Upper lobe of right lung (tissue), 1 donor: ENCODE data around the gene PWWP2B. TPM values are rescaled to one million over a fixed set of nuclear protein-coding genes. Genes with fewer than 3 reads are reported as not detected.
A peak's percentile ranks its signal among the peaks of the same experiment; 100 is the strongest.

Experiments used
- ATAC-seq: fragments of 200-7000 bp; cut with Tn5 transposase; one replicate; pipeline ENCODE4 v1.9.1; 2020; ENCODE audit warnings: mild to moderate bottlenecking, moderate library complexity
- DNase-seq: peaks from one replicate; pipeline ENCODE4 v3.0.0-alpha.2; 2020
- H3K27ac ChIP-seq: fragments of 200-600 bp; one replicate; pipeline ENCODE4 v1.8.0; 2022
- H3K27me3 ChIP-seq: fragments of 200-600 bp; one replicate; pipeline ENCODE4 v1.8.0; 2022; ENCODE audit warnings: mild to moderate bottlenecking
- H3K36me3 ChIP-seq: fragments of 200-600 bp; one replicate; pipeline ENCODE4 v1.8.0; 2022
- H3K4me1 ChIP-seq: fragments of 200-600 bp; one replicate; pipeline ENCODE4 v1.8.0; 2022
- H3K4me3 ChIP-seq: fragments of 200-600 bp; one replicate; pipeline ENCODE4 v1.8.0; 2022; ENCODE audit warnings: mild to moderate bottlenecking
- H3K9me3 ChIP-seq: fragments of 200-600 bp; one replicate; pipeline ENCODE4 v1.8.0; 2022
- intact Hi-C: fragments of 100-400 bp; cut with DNase I; formaldehyde crosslinking; loops from one replicate; pipeline ENCODE4 v1.11.0; 2022
- total RNA-seq: library from RNA; stranded (reverse); fragmentation: NEBNext Ultra II Directional; extraction: Animal tissue kit (Norgen Biotek cat#: 25700); gene quantifications from one replicate; pipeline ENCODE4 v1.2.1, GENCODE V29; 2021
- TF ChIP-seq, protein P1 (sequence below): fragments of 200-600 bp; IDR thresholded peaks from one replicate; pipeline ENCODE4 v1.8.0; 2022; ENCODE audit warnings: antibody characterized with exemption
- donor health status: DM: no; HTN: yes; CAD: no; lungs with severe emphysema.

Gene PWWP2B
- total RNA-seq, 1 donor from 2014 or later, result 26.0 TPM

DNA sequence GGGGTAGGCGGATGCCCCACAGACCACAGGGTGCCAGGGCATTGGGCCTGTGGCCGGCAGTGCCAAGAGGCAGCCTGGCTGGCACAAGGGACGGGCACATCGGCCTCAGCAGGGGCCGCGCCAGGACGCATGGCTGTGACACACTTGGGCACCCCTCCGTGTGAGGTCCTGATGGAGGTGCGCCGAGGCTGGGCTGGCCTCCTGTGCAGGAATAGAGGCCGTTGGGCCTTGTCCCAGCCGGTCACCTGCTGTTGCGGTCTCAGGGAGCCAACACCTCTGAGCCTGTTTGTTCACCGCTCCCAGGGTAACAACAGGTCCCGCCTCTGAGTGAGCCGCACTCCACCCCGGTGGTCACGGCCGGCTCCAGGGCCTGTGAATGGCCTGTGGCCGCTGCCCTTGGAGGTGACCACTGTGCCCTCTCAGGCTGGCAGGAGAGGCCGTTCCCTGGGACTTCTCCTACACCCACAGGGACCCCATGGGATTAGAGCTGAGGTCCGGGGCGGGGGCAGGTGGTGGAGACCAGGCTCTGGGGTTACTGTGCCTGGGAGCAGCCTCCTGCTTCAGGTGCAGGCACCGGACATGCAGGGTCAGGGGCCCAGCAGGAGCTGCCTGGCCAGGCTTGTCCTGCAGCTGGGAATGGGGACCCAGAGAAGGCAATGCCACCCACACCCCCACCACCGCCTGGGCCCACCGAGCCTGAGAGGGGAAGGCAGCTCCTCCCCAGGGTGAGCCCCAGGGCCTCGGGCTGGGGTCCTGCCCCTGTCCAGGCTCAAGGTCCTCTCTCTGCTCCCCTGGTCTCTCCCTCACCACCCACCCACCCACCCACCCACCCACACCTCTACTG lies 12.0 kb downstream of the PWWP2B start:
- ATAC-seq, result peak; percentile 68
- peak overlapping the region; percentile 30 for H3K4me3 ChIP-seq
- no peaks in the 10 kb centered on the region for H3K27me3 ChIP-seq
- peak; percentile 87 for DNase-seq
- H3K27ac ChIP-seq, result peak overlapping the region; percentile 92
- TF ChIP-seq, protein P1, sequence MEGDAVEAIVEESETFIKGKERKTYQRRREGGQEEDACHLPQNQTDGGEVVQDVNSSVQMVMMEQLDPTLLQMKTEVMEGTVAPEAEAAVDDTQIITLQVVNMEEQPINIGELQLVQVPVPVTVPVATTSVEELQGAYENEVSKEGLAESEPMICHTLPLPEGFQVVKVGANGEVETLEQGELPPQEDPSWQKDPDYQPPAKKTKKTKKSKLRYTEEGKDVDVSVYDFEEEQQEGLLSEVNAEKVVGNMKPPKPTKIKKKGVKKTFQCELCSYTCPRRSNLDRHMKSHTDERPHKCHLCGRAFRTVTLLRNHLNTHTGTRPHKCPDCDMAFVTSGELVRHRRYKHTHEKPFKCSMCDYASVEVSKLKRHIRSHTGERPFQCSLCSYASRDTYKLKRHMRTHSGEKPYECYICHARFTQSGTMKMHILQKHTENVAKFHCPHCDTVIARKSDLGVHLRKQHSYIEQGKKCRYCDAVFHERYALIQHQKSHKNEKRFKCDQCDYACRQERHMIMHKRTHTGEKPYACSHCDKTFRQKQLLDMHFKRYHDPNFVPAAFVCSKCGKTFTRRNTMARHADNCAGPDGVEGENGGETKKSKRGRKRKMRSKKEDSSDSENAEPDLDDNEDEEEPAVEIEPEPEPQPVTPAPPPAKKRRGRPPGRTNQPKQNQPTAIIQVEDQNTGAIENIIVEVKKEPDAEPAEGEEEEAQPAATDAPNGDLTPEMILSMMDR, result no peak
- H3K36me3 ChIP-seq, result peaks cover 21% of the 10 kb centered on the region
- H3K4me1 ChIP-seq, result peaks cover 63% of the 10 kb centered on the region
- intact Hi-C loops, result no loop called here
- no peaks in the 10 kb centered on the region for H3K9me3 ChIP-seq

DNA sequence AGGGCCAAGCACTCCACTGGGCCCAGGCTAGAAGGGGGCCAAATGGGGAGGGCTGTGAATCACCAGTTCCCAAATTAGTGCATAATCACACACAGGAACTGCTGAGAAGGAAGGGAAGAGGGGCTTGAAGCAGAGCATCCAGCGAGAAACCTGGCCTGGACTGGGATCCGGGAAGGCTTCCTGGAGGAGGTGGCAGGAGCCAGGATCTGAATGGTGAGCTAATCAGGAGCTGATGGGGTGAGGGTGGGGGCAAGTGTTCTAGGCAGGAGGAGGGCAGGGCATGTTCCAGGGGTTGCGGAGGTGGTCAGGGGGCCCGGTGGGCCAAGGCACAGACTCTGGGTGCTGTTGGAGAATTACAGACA lies 12.6 kb downstream of the PWWP2B start:
- H3K27ac ChIP-seq, result no peak overlapping the region
- intact Hi-C loops, result no loop called here
- ATAC-seq (no peak), DNase-seq (no peak)
- peaks cover 21% of the 10 kb centered on the region for H3K36me3 ChIP-seq
- H3K4me3 ChIP-seq, result no peak overlapping the region
- H3K4me1 ChIP-seq, result peaks cover 63% of the 10 kb centered on the region
- no peaks in the 10 kb centered on the region for H3K9me3 ChIP-seq
- TF ChIP-seq, protein P1, result no peak
- H3K27me3 ChIP-seq, result no peaks in the 10 kb centered on the region

DNA sequence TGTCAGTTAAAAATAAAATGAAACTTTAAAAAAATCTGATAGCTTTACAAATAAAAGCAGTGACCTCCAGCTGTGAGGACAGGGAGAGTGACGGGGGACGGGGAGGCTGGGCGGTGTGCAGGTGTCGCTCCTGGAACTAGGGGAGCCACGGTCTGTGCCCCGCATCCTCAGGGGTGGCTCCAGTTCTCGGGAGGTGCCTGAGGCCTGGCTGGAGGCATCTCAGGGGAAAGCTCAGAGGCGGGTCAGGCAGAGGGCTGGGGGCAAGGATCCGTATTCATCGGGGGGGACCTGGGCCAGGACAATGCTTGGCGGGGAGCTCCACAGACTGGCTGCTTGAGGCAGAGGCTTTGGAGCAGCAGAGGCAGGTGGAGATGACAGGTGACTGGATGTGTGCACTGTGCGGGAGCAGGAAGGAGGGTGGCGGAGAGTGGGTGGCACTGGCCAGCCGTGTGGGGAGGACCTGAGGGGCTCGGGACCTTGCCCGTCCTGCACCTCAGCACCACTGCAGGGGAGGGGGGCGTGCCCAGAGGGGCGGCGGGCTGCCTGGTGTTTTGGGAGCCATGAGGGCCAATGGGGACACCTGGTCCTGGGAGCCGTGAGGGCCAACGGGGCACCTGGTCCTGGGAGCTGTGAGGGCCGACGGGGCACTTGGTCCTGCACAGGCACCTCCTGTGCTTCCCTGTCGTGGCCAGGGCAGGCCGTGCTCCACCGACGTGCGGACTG lies 13.2 kb downstream of the PWWP2B start:
- Histone ChIP-seq H3K4me1 (peaks cover 63% of the 10 kb centered on the region), H3K27ac (peak overlapping the region; percentile 67), H3K9me3 (no peaks in the 10 kb centered on the region), H3K27me3 (no peaks in the 10 kb centered on the region), H3K36me3 (peaks cover 20% of the 10 kb centered on the region), H3K4me3 (no peak overlapping the region)
- ATAC-seq (no peak), DNase-seq (peak; percentile 65)
- TF ChIP-seq, protein P1, result no peak
- intact Hi-C loops, result no loop called here

DNA sequence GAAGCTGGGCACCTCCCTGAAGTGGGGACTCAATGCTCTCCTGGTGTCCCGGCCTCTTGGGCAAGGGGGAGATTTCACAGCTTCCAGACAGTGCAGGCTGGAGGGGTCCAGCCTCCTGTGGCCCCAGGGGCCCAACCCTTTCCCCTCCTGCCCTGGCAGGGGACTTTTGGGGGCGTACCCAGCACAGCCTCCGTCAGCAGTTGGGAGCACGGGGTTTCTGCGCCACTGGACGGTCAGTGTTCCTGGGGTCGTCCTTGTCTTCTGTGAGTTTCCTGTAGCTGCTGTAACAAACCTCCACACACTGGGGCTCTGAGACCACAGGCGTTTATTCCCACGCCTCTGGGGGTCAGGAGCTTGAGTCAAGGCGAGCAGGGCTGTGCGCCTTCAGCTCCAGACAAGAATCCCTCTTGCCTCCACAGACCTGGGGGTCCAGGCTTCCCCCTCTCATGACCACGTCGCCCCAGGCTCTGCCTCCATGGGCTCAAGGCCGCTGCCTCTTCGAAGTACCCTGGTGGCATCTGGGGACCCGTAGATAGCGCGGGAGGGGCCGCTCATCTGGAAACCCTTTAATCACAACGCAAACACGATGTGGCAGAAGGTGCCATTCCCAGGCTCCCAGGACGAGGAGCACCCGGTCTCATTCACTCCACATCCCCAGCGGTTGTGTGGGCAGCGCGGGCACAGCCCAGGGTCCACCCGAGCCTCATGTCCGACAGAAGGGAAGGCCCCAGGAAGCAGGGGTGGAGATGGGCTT lies 14.0 kb downstream of the PWWP2B start:
- Histone ChIP-seq H3K36me3 (peaks cover 13% of the 10 kb centered on the region), H3K27ac (peak overlapping the region; percentile 67), H3K4me3 (no peak overlapping the region), H3K4me1 (peaks cover 63% of the 10 kb centered on the region), H3K9me3 (no peaks in the 10 kb centered on the region), H3K27me3 (no peaks in the 10 kb centered on the region)
- no peak for ATAC-seq
- TF ChIP-seq, protein P1, result no peak
- no peak for DNase-seq
- intact Hi-C loops, result no loop called here

DNA sequence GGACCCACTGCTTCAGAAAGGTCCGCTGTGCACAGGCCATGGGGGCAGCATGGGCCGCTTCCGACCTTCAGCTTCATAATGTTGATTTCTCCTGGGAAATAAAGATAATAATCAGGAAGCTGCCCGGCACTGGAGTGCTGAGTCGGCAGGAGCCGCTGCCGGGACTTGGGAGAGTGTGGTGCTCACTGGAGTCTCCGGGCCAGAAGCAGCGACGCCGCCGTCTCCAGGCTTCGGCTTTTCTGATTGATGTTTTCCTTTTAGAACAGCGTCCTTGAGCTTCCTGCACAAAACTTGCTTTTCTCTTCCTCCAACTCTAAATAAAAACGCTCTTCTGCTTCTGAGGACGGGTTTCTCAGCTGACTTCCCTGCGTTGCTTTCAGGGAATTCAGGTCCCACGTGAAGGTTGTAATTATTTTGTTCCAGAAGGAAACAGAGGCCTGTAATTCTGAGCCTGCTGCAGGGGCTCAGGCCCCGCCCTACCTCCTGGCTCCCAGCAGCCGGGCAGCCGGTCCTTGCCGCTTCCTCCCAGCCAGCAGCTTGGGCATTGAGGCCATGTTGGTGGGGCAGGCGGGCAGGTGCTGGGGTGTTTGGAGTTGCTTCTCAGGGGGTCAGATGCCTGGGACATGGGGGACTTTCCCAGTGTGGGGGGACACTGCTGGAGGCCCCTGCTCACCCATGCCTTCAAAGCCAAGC lies 14.7 kb downstream of the PWWP2B start:
- DNase-seq (peak; percentile 79), ATAC-seq (no peak)
- intact Hi-C loops, result no loop called here
- Histone ChIP-seq H3K27me3 (no peaks in the 10 kb centered on the region), H3K27ac (peak overlapping the region; percentile 67), H3K4me3 (peak overlapping the region; percentile 5), H3K9me3 (no peaks in the 10 kb centered on the region), H3K36me3 (peaks cover 5% of the 10 kb centered on the region), H3K4me1 (peaks cover 60% of the 10 kb centered on the region)
- TF ChIP-seq, protein P1, result no peak
